ENCODE data around the gene PCGF1. TPM values are rescaled to one million over a fixed set of nuclear protein-coding genes. Genes with fewer than 3 reads are reported as not detected.

Gene PCGF1
- total and polyA plus RNA-seq, 2 of the 13 experiments (the other 11 are each of a cell fraction or from before 2014, with no cell fraction given) = 20.4 to 22.6 TPM

- TF ChIP-seq SALL1 (CRISPR knock-in tag; IDR thresholded peaks at IDR 0.05) = peak; percentile 71
- peak; percentile 84; the same call in 1 of the 2 replicates for TF ChIP-seq PATZ1 (CRISPR knock-in tag; IDR thresholded peaks at IDR 0.05)
- 0 out of 2 replicates have a peak, but pooled peaks have one; percentile 64 for TF ChIP-seq ZBTB44 (CRISPR knock-in tag; IDR thresholded peaks at IDR 0.05)
- peak; percentile 97 for TF ChIP-seq ZNF547 (CRISPR knock-in tag; IDR thresholded peaks at IDR 0.05)
- peak; percentile 52; the same call in 1 of the 2 replicates for TF ChIP-seq ZNF703 (CRISPR knock-in tag; IDR thresholded peaks at IDR 0.05; ENCODE audit: borderline replicate concordance)
- 0 out of 2 replicates have a peak, but pooled peaks have one; percentile 42 for TF ChIP-seq DNMT1 (CRISPR knock-in tag; IDR thresholded peaks at IDR 0.05)
- peak; percentile 57; the same call in 1 of the 2 replicates for TF ChIP-seq ZNF879 (CRISPR knock-in tag; IDR thresholded peaks at IDR 0.05)
- no peak; the same call in 1 of the 2 replicates for TF ChIP-seq SIN3B (IDR thresholded peaks at IDR 0.05; ENCODE audit: low read length)
- peak; percentile 22 for TF ChIP-seq ZNF333 (CRISPR knock-in tag; IDR thresholded peaks at IDR 0.05; ENCODE audit: borderline replicate concordance)
- no peak for TF ChIP-seq PRDM10 (CRISPR knock-in tag; IDR thresholded peaks at IDR 0.05; ENCODE audit: low read depth)
- TF ChIP-seq ZNF724P (CRISPR knock-in tag; IDR thresholded peaks at IDR 0.05; ENCODE audit: borderline replicate concordance) = peak; percentile 57
- TF ChIP-seq FOXO1 (CRISPR knock-in tag; IDR thresholded peaks at IDR 0.05) = no peak
- TF ChIP-seq ZNF800 (CRISPR knock-in tag; IDR thresholded peaks at IDR 0.05) = peak; percentile 86
- TF ChIP-seq ZNF343 (CRISPR knock-in tag; IDR thresholded peaks at IDR 0.05) = peak; percentile 86; the same call in 1 of the 2 replicates
- TF ChIP-seq SOX13 (IDR thresholded peaks at IDR 0.05) = no peak
- 0 out of 4 replicates have a peak, but pooled peaks of 1 of the 2 experiments have one; percentile 21 for TF ChIP-seq SOX13 (CRISPR knock-in tag; conservative IDR thresholded peaks at IDR 0.05 in 1 of 2, IDR thresholded peaks at IDR 0.05 in 1 of 2)
- TF ChIP-seq MAF1 (CRISPR knock-in tag; IDR thresholded peaks at IDR 0.05; ENCODE audit: borderline replicate concordance) = peak; percentile 22; the same call in 1 of the 2 replicates
Observed at GRCh38 chr2:74481961-74482800, 25.3 kb downstream of the PCGF1 start (continued).
